Heart left ventricle (tissue), 13 donors: ENCODE data around the gene CARS2.
A peak's percentile ranks its signal among the peaks of the same experiment; 100 is the strongest.

ENCODE experiments used
- CTCF ChIP-seq, 12 donors: fragments of 200-600 bp; sonication (generic) in 4 of 12; IDR thresholded peaks; one replicate each; pipeline versions ENCODE4 v1.5.0 to v1.8.0; 2018 to 2022; ENCODE audit warnings: antibody characterized with exemption in 12 of 12, mild to moderate bottlenecking in 5 of 12
- POLR2A ChIP-seq, 2 donors: fragments of 450-650 bp; IDR thresholded peaks; one replicate each; pipeline ENCODE4 v1.6.1; 2017; ENCODE audit warnings: antibody characterized with exemption in 2 of 2, mild to moderate bottlenecking in 2 of 2, moderate library complexity in 2 of 2
- donor health status: ischemic (EF 13 %, LVEDD 7.1; RV severe dilation, severe dysfunction).
- donor health status: DM: no; HTN: yes; CAD: no.
- donor health status: DM: no; HTN: no; CAD: no.
- donor health status: ischemic (EF 25% LVEDD 6.9; RV normal size, moderate dysfunction).
- donor health status: ischemic (EF 25% LVEDD 5.7; RV mildly dilated, moderate dysfunction).
- donor health status: ischemic (EF 35%, LVEDD 5.7; RV mildly dilated, moderate dysfunction).
- donor health status: nonischemic (EF 11% LVEDD 7.7; RV severe dilation, severe dysfunction).
- donor health status: DM: yes; HTN: yes; CAD: no.
- donor health status: PGD.
- donor health status: ischemic (EF 29% LVEDD 5.4; RV normal size, mild dysfunction).
- donor health status: nonischemic (EF 23%, LVEDD 6.1; RV moderate dilation, normal function).

- TF ChIP-seq CTCF (IDR thresholded peaks at IDR 0.05) (peak in 7 of 12 donors; percentile 12 to 36 (median 23)), POLR2A (IDR thresholded peaks at IDR 0.05) (peak in 1 of 2 donors; percentile 59)
These were observed at the start of gene CARS2 for GRCh38 chr13:110705826-110706569.
